Measurements from ENCODE around the gene RBBP5.

Gene RBBP5

GRCh38 chr1:205072881-205073280 lies 48.9 kb downstream of the RBBP5 start:
- DNase-seq: no peak

- no peak for DNase-seq
These were observed 49.5 kb downstream of the RBBP5 start for GRCh38 chr1:205072286-205072685.

- no peak for DNase-seq
These were observed 50.0 kb downstream of the RBBP5 start for GRCh38 chr1:205071801-205072200.

GRCh38 chr1:205071028-205071409 lies 50.8 kb downstream of the RBBP5 start:
- DNase-seq: no peak

GRCh38 chr1:205069371-205070125 lies 52.2 kb downstream of the RBBP5 start:
- no peak for DNase-seq

- DNase-seq: no peak
These were observed 53.2 kb downstream of the RBBP5 start for GRCh38 chr1:205068457-205069040.

GRCh38 chr1:205068001-205068400 lies 53.8 kb downstream of the RBBP5 start:
- no peak for DNase-seq

GRCh38 chr1:205067031-205067430 lies 54.7 kb downstream of the RBBP5 start:
- no peak for DNase-seq

GRCh38 chr1:205066141-205066818 lies 55.5 kb downstream of the RBBP5 start:
- no peak for DNase-seq

- DNase-seq: no peak
These were observed 56.1 kb downstream of the RBBP5 start for GRCh38 chr1:205065666-205066065.

GRCh38 chr1:205064741-205065316 lies 56.9 kb downstream of the RBBP5 start:
- DNase-seq: no peak

- no peak for DNase-seq
These were observed 57.5 kb downstream of the RBBP5 start for GRCh38 chr1:205064301-205064700.

GRCh38 chr1:205062895-205063294 lies 58.9 kb downstream of the RBBP5 start:
- DNase-seq: no peak

- no peak for DNase-seq
These were observed 59.5 kb downstream of the RBBP5 start for GRCh38 chr1:205062319-205062718.

GRCh38 chr1:205061665-205062069 lies 60.1 kb downstream of the RBBP5 start:
- DNase-seq: peak; percentile 42

- no peak for DNase-seq
These were observed 60.6 kb downstream of the RBBP5 start for GRCh38 chr1:205061227-205061626.

- DNase-seq: no peak
These were observed 61.0 kb downstream of the RBBP5 start for GRCh38 chr1:205060746-205061145.

- DNase-seq: no peak
These were observed 62.1 kb downstream of the RBBP5 start for GRCh38 chr1:205059660-205060059.

- DNase-seq: no peak
These were observed 62.9 kb downstream of the RBBP5 start for GRCh38 chr1:205058853-205059252.

GRCh38 chr1:205057808-205058575 lies 63.8 kb downstream of the RBBP5 start:
- no peak for DNase-seq

GRCh38 chr1:205056956-205057568 lies 64.7 kb downstream of the RBBP5 start:
- no peak for DNase-seq

GRCh38 chr1:205056188-205056611 lies 65.6 kb downstream of the RBBP5 start:
- no peak for DNase-seq

GRCh38 chr1:205054013-205054412 lies 67.8 kb downstream of the RBBP5 start:
- no peak for DNase-seq

Measured in HCEC 1CT (cell line).